Psoas muscle (tissue), 8 donors: ENCODE measurements around the gene SERPINF2. TPM values are rescaled to one million over a fixed set of nuclear protein-coding genes. Genes with fewer than 3 reads are reported as not detected.
A peak's percentile ranks its signal among the peaks of the same experiment; 100 is the strongest.

Source experiments
- ATAC-seq, 4 donors: fragments of 200-7000 bp; cut with Tn5 transposase; one replicate each; pipeline ENCODE4 v1.9.1; 2020; ENCODE audit warnings: moderate library complexity in 3 of 4, mild to moderate bottlenecking in 2 of 4
- DNase-seq, 2 donors: peaks; one replicate each; pipeline ENCODE4 v3.0.0-alpha.2; 2020
- H3K27ac ChIP-seq: fragments of 200-600 bp; one replicate; pipeline ENCODE4 v1.8.0; 2022
- H3K27me3 ChIP-seq, 3 donors: fragments of 200-600 bp in 1 of 3; one replicate each; pipeline versions ENCODE4 v1.6.1 to v1.8.0; 2013 to 2022; ENCODE audit warnings: low read length in 2 of 3, mild to moderate bottlenecking in 2 of 3, moderate library complexity in 1 of 3; ENCODE audit not compliant: insufficient read depth in 3 of 3
- H3K36me3 ChIP-seq, 2 donors: fragments of 200-600 bp in 1 of 2; one replicate each; pipeline versions ENCODE4 v1.6.1 to v1.8.0; 2013 to 2022; ENCODE audit warnings: low read depth in 1 of 2, mild to moderate bottlenecking in 1 of 2, moderate library complexity in 1 of 2; ENCODE audit not compliant: insufficient read depth in 1 of 2
- H3K4me1 ChIP-seq: fragments of 200-600 bp; one replicate; pipeline ENCODE4 v1.8.0; 2022
- H3K4me3 ChIP-seq: fragments of 200-600 bp; one replicate; pipeline ENCODE4 v1.8.0; 2022; ENCODE audit warnings: mild to moderate bottlenecking
- H3K9me3 ChIP-seq: fragments of 200-600 bp; one replicate; pipeline ENCODE4 v1.8.0; 2022
- CTCF ChIP-seq: fragments of 200-600 bp; IDR thresholded peaks from one replicate; pipeline ENCODE4 v1.8.0; 2022; ENCODE audit warnings: antibody characterized with exemption
- WGBS, 3 donors: extraction: QIAGEN DNeasy Blood & Tissue Kit; methylation state at CpG; one replicate each; pipeline versions ENCODE4 v1.1.6 to v1.1.7; 2013; 5-methylcytosine and 5-hydroxymethylcytosine counted together
- intact Hi-C, 2 donors: fragments of 100-400 bp; cut with DNase I; formaldehyde crosslinking; loops; one replicate each; pipeline versions ENCODE4 v1.11.0 to v1.14.2; 2022
- polyA plus RNA-seq, 3 donors: library from polyadenylated mRNA; stranded (reverse); fragments of 200-250 nt; gene quantifications; one replicate each; pipeline ENCODE4 v1.2.3, GENCODE V29; 2013
- total RNA-seq, 4 donors: library from RNA; stranded (reverse); fragmentation: NEBNext Ultra II Directional in 2 of 4; extraction: Animal tissue kit (Norgen Biotek cat#: 25700) in 2 of 4; gene quantifications; one replicate each; pipeline versions ENCODE4 v1.2.1 to v1.2.4, GENCODE V29; 2021 to 2023
- donor health status: healthy with polysubstance abuse.
- donor health status: DM: no; HTN: no; CAD: no; lungs with moderate emphysema.
- donor health status: Bipolar disorder and iron deficiency.
- donor health status: healthy.
- donor health status: DM: yes; HTN: yes; CAD: no.
- donor health status: DM: no; HTN: no; CAD: no.
- donor health status: DM: no; HTN: no; CAD: no.
- donor health status: DM: yes; HTN: yes; CAD: no.

SERPINF2 gene
- total and polyA plus RNA-seq, 7 donors, result 0.74 to 4.0 (median 3.6) TPM

GRCh38 chr17:1725642-1726511 is 16.8 kb upstream of the SERPINF2 start:
- Histone ChIP-seq H3K9me3 (no peaks in the 10 kb centered on the region), H3K27ac (peak overlapping the region; percentile 94), H3K4me3 (peak overlapping the region; percentile 82), H3K4me1 (peaks cover 50% of the 10 kb centered on the region), H3K27me3 (no peaks in the 10 kb centered on the region), H3K36me3 (peaks cover 0 to 29% of the 10 kb centered on the region in 2 donors)
- DNase-seq (peak in 1 of 2 donors; percentile 56), ATAC-seq (no peak)
- intact Hi-C loops, result loop anchor here (5.0 kb wide), 2 partner anchors 36 to 141 kb away; partner anchors contain the start of gene SERPINF1 (in 1 of the 2)
- WGBS, 3 donors, result 90 to 92% (median 91%) methylated on average over 54 of the region's 54 CpGs
- no peak for TF ChIP-seq CTCF

GRCh38 chr17:1726626-1727257 is 15.9 kb upstream of the SERPINF2 start:
- Histone ChIP-seq H3K4me3 (peak overlapping the region; percentile 2), H3K9me3 (no peaks in the 10 kb centered on the region), H3K27ac (peak overlapping the region; percentile 55), H3K4me1 (peaks cover 55% of the 10 kb centered on the region), H3K36me3 (peaks cover 0 to 30% of the 10 kb centered on the region in 2 donors), H3K27me3 (no peaks in the 10 kb centered on the region)
- DNase-seq (peak in 1 of 2 donors; percentile 54), ATAC-seq (no peak)
- intact Hi-C loops, result loop anchor here (5.0 kb wide), 2 partner anchors 36 to 141 kb away; partner anchors contain the start of gene SERPINF1 (in 1 of the 2)
- no peak for TF ChIP-seq CTCF
- WGBS, 3 donors, result 61 to 71% (median 62%) methylated on average over 18 of the region's 18 CpGs

GRCh38 chr17:1727258-1727789 is 15.3 kb upstream of the SERPINF2 start:
- intact Hi-C loops, result loop anchor here (5.0 kb wide), 2 partner anchors 35 to 140 kb away; partner anchors contain the start of gene SERPINF1 (in 1 of the 2)
- peaks cover 56% of the 10 kb centered on the region for H3K4me1 ChIP-seq
- no peak for ATAC-seq
- 90% methylated on average over 21 of the region's 21 CpGs for WGBS, 3 donors
- peak overlapping the region; percentile 2 for H3K4me3 ChIP-seq
- peaks cover 0 to 36% of the 10 kb centered on the region in 2 donors for H3K36me3 ChIP-seq
- H3K27ac ChIP-seq, result peak overlapping the region; percentile 94
- H3K27me3 ChIP-seq, result no peaks in the 10 kb centered on the region
- TF ChIP-seq CTCF, result no peak
- H3K9me3 ChIP-seq, result no peaks in the 10 kb centered on the region
- DNase-seq, result peak in 1 of 2 donors; percentile 54

- Histone ChIP-seq H3K36me3 (peaks cover 0 to 43% of the 10 kb centered on the region in 2 donors), H3K27me3 (no peaks in the 10 kb centered on the region), H3K4me1 (peaks cover 62% of the 10 kb centered on the region), H3K27ac (peak overlapping the region; percentile 94), H3K4me3 (no peak overlapping the region), H3K9me3 (no peaks in the 10 kb centered on the region)
- ATAC-seq (no peak), DNase-seq (peak in 1 of 2 donors; percentile 45)
- intact Hi-C loops, result loop anchor here (5.0 kb wide), 2 partner anchors 34 to 139 kb away; partner anchors contain the start of gene SERPINF1 (in 1 of the 2)
- WGBS, 3 donors, result 81 to 87% (median 82%) methylated on average over 28 of the region's 28 CpGs
- TF ChIP-seq CTCF, result no peak
Observed at GRCh38 chr17:1727876-1728630, 14.6 kb upstream of the SERPINF2 start.
